H1 (cell line): ENCODE results near the gene SYNPR. TPM values are rescaled to one million over a fixed set of nuclear protein-coding genes. Genes with fewer than 3 reads are reported as not detected.

Experiments
- CTCF ChIA-PET: fragments of 300-600 bp; sonication (Branson Sonifier 250); formaldehyde crosslinking; loops from one replicate; lab custom pipeline; 2021; ENCODE audit not compliant: partially characterized antibody; lab: Charles Lee
- POLR2A ChIA-PET: fragments of 300-600 bp; sonication (Branson Sonifier 250); formaldehyde crosslinking; loops from one replicate; lab custom pipeline; 2021; ENCODE audit warnings: inconsistent platforms; ENCODE audit not compliant: partially characterized antibody; lab: Charles Lee
- DNase-seq, 2 experiments: peaks; one replicate each; pipeline versions ENCODE4 v3.0.0 to v3.0.0-alpha.2; 2010 to 2022; ENCODE audit warnings: low spot score in 2 of 2, low read depth in 1 of 2, mixed read lengths in 1 of 2
- FAIRE-seq: peaks from 2 replicates; lab custom pipeline; 2011; peaks lifted over from hg19 to GRCh38; lab: Jason Lieb, UNC
- H2AFZ ChIP-seq: 2 replicates; pipeline ENCODE4 v1.8.1; 2012; ENCODE audit warnings: low read length, inconsistent platforms
- H2AK5ac ChIP-seq: 2 replicates; pipeline ENCODE4 v1.6.1; 2013; ENCODE audit warnings: low read depth, low read length
- H2BK120ac ChIP-seq: replicated peaks from 2 replicates; pipeline ENCODE3; 2013; ENCODE audit warnings: low read depth, low read length, inconsistent platforms
- H2BK12ac ChIP-seq: 2 replicates; pipeline ENCODE4 v1.6.1; 2013; ENCODE audit warnings: low read depth, low read length
- H2BK15ac ChIP-seq: 2 replicates; pipeline ENCODE4 v1.6.1; 2013; ENCODE audit warnings: low read length
- H2BK20ac ChIP-seq: 2 replicates; pipeline ENCODE4 v1.6.1; 2013; ENCODE audit warnings: low read length
- H2BK5ac ChIP-seq: 2 replicates; pipeline ENCODE4 v1.6.1; 2013; ENCODE audit warnings: low read depth, low read length
- H3K14ac ChIP-seq: 2 replicates; pipeline ENCODE4 v1.6.1; 2013; ENCODE audit warnings: inconsistent platforms; ENCODE audit not compliant: insufficient read length
- H3K18ac ChIP-seq: 2 replicates; pipeline ENCODE4 v1.6.1; 2013; ENCODE audit warnings: low read length; ENCODE audit errors: extremely low read depth
- H3K23ac ChIP-seq: 2 replicates; pipeline ENCODE4 v1.6.1; 2013; ENCODE audit warnings: inconsistent platforms; ENCODE audit not compliant: insufficient read length
- H3K23me2 ChIP-seq: 2 replicates; pipeline ENCODE4 v1.6.1; 2013; ENCODE audit warnings: low read depth, low read length
- H3K27ac ChIP-seq: 2 replicates; pipeline ENCODE4 v1.6.1; 2011; ENCODE audit warnings: low read depth, low read length, inconsistent platforms
- H3K27me3 ChIP-seq, 4 experiments: replicated peaks in 1 of 4; 1 replicate in 1 of 4; 2 replicates in 3 of 4; pipeline versions ENCODE4 v1.6.1 to v1.8.1; 2011 to 2013; ENCODE audit warnings: low read length in 3 of 4, mild to moderate bottlenecking in 3 of 4, inconsistent platforms in 2 of 4, mixed read lengths in 2 of 4, moderate library complexity in 1 of 4; ENCODE audit not compliant: control insufficient read depth in 3 of 4, insufficient read depth in 3 of 4; ENCODE audit errors: extremely low read depth in 1 of 4
- H3K36me3 ChIP-seq, 4 experiments: 2 replicates each; pipeline versions ENCODE4 v1.6.1 to v1.8.1; 2011 to 2013; ENCODE audit warnings: mild to moderate bottlenecking in 4 of 4, low read length in 3 of 4, moderate library complexity in 2 of 4, control low read depth in 1 of 4, inconsistent platforms in 1 of 4; ENCODE audit not compliant: insufficient read depth in 4 of 4, control insufficient read depth in 2 of 4
- H3K4ac ChIP-seq: replicated peaks from 2 replicates; pipeline ENCODE3; 2013; ENCODE audit warnings: low read length, low read depth, mixed read lengths, inconsistent platforms; ENCODE audit not compliant: insufficient read length
- H3K4me1 ChIP-seq, 4 experiments: replicated peaks in 1 of 4; 1 replicate in 1 of 4; 2 replicates in 3 of 4; pipeline versions ENCODE4 v1.6.1 to v1.8.1; 2011 to 2013; ENCODE audit warnings: low read length in 3 of 4, inconsistent platforms in 2 of 4, mixed read lengths in 1 of 4; ENCODE audit not compliant: insufficient read depth in 4 of 4, control insufficient read depth in 3 of 4
- H3K4me2 ChIP-seq, 2 experiments: 2 replicates each; pipeline versions ENCODE4 v1.6.1 to v1.8.1; 2011 to 2013; ENCODE audit warnings: low read depth in 2 of 2, low read length in 2 of 2, control low read depth in 1 of 2, inconsistent platforms in 1 of 2, mild to moderate bottlenecking in 1 of 2; ENCODE audit not compliant: insufficient read depth in 1 of 2
- H3K4me3 ChIP-seq, 4 experiments: fragments of 200-600, 300-600 bp in 1 of 4; sonication (generic), shearing (Covaris generic), sonication (Bioruptor Twin) in 1 of 4; 2 replicates each; pipeline versions ENCODE4 v1.5.1 to v1.8.1; 2011 to 2016; ENCODE audit warnings: low read length in 4 of 4, low read depth in 3 of 4, control low read depth in 2 of 4, inconsistent platforms in 2 of 4, mild to moderate bottlenecking in 2 of 4, mixed read lengths in 1 of 4, moderate library complexity in 1 of 4; ENCODE audit not compliant: insufficient read depth in 2 of 4; ENCODE audit errors: extremely low read depth in 1 of 4
- H3K56ac ChIP-seq: replicated peaks from 2 replicates; pipeline ENCODE3; 2013; ENCODE audit warnings: low read depth, mild to moderate bottlenecking, mixed read lengths, low read length, inconsistent platforms; ENCODE audit not compliant: insufficient read length
- H3K79me1 ChIP-seq: 2 replicates; pipeline ENCODE4 v1.6.1; 2013; ENCODE audit warnings: low read depth, low read length, control low read depth
- H3K79me2 ChIP-seq, 2 experiments: 2 replicates each; pipeline versions ENCODE4 v1.6.1 to v1.8.1; 2012 to 2013; ENCODE audit warnings: low read length in 2 of 2, mild to moderate bottlenecking in 2 of 2, inconsistent platforms in 1 of 2; ENCODE audit not compliant: insufficient read depth in 2 of 2, control insufficient read depth in 1 of 2
- H3K9ac ChIP-seq, 4 experiments: replicated peaks in 1 of 4; 1 replicate in 1 of 4; 2 replicates in 3 of 4; pipeline versions ENCODE4 v1.6.1 to v1.8.1; 2011 to 2013; ENCODE audit warnings: low read depth in 3 of 4, low read length in 3 of 4, control low read depth in 2 of 4, mild to moderate bottlenecking in 2 of 4, moderate library complexity in 2 of 4, inconsistent platforms in 1 of 4; ENCODE audit errors: extremely low read depth in 1 of 4
- H3K9me3 ChIP-seq, 2 experiments: 2 replicates each; pipeline versions ENCODE4 v1.6.1 to v1.8.1; 2012 to 2013; ENCODE audit warnings: mild to moderate bottlenecking in 2 of 2, moderate library complexity in 2 of 2, control low read depth in 1 of 2, inconsistent platforms in 1 of 2, low read depth in 1 of 2, low read length in 1 of 2, mixed read lengths in 1 of 2; ENCODE audit not compliant: insufficient read depth in 2 of 2
- H4K20me1 ChIP-seq, 2 experiments: replicated peaks in 1 of 2; 2 replicates each; pipeline versions ENCODE3 to v1.8.1; 2011 to 2013; ENCODE audit warnings: inconsistent platforms in 2 of 2, low read length in 2 of 2, mild to moderate bottlenecking in 1 of 2; ENCODE audit not compliant: insufficient read depth in 2 of 2, control insufficient read depth in 1 of 2
- H4K5ac ChIP-seq: 2 replicates; pipeline ENCODE4 v1.6.1; 2013; ENCODE audit warnings: low read length, low read depth, mixed read lengths, inconsistent platforms; ENCODE audit not compliant: insufficient read length
- H4K8ac ChIP-seq: 2 replicates; pipeline ENCODE4 v1.8.0; 2013; ENCODE audit warnings: mild to moderate bottlenecking, moderate library complexity, low read length, inconsistent platforms; ENCODE audit not compliant: insufficient read depth; ENCODE audit errors: extremely low read depth
- H4K91ac ChIP-seq: replicated peaks from 2 replicates; pipeline ENCODE3; 2013; ENCODE audit warnings: low read length, mixed read lengths, inconsistent platforms; ENCODE audit not compliant: insufficient read length
- CTBP2 ChIP-seq: IDR thresholded peaks from 2 replicates; pipeline ENCODE4 v1.7.0; 2011; ENCODE audit warnings: borderline replicate concordance, mild to moderate bottlenecking, moderate library complexity, mixed read lengths, low read length; ENCODE audit not compliant: insufficient read depth, insufficient read length
- JUND ChIP-seq: IDR thresholded peaks from 2 replicates; pipeline ENCODE4 v1.6.1; 2011; ENCODE audit warnings: mild to moderate bottlenecking, improper control_type of control experiment, low read length
- TBP ChIP-seq: IDR thresholded peaks from 2 replicates; pipeline ENCODE4 v1.6.1; 2011; ENCODE audit warnings: low read depth, low read length, improper control_type of control experiment
- WGBS, 2 experiments: shearing (Covaris generic) in 1 of 2; methylation state at CpG; one replicate each; pipeline versions ENCODE4 v1.1.6 to v1.1.7; 2013 to 2015; ENCODE audit warnings: low lambda C conversion rate in 2 of 2, mixed read lengths in 2 of 2, inconsistent platforms in 1 of 2, low coverage in 1 of 2, missing lambda C conversion rate in 1 of 2; ENCODE audit not compliant: insufficient replicate concordance in 2 of 2, insufficient coverage in 1 of 2, insufficient read length in 1 of 2; ENCODE audit errors: extremely low coverage in 1 of 2, missing lambda C conversion rate in 1 of 2; 5-methylcytosine and 5-hydroxymethylcytosine counted together
- polyA plus RNA-seq, 7 experiments: library from polyadenylated mRNA; depleted of rRNA in 3 of 7; stranded (reverse) in 5 of 7; unstranded in 2 of 7; fragments of >200 nt in 5 of 7; fragments of 200-250 nt in 2 of 7; gene quantifications; 1 replicate in 5 of 7; 2 replicates in 1 of 7; 4 replicates in 1 of 7; pipeline versions ENCODE4 v1.2.1 to v1.2.3, GENCODE V29; 2011 to 2013; ENCODE audit warnings: missing spikeins in 2 of 7, mixed read lengths in 2 of 7
- total RNA-seq: library from RNA; stranded (reverse); fragmentation: NEBNext Ultra II Directional; extraction: Animal tissue kit (Norgen Biotek cat#: 25700); gene quantifications from 2 replicates; pipeline ENCODE4 v1.2.1, GENCODE V29; 2021

Gene SYNPR
- total and polyA plus RNA-seq, 2 of the 8 experiments (the other 6 are each of a cell fraction or from before 2014, with no cell fraction given) = 0.39 to 0.99 TPM

GRCh38 chr3:63481627-63482026 is 203.5 kb downstream of the SYNPR start:
- Histone ChIP-seq H3K23ac (no peak overlapping the region), H2BK120ac (no peak overlapping the region), H3K4me3 (no peak overlapping the region), H3K9ac (no peak overlapping the region), H3K27ac (no peak overlapping the region), H3K36me3 (no peaks in the 10 kb centered on the region; a peak in 1 of 8 replicates), H4K20me1 (no peaks in the 10 kb centered on the region), H2AK5ac (no peak overlapping the region), H3K4ac (no peak overlapping the region), H3K23me2 (no peaks in the 10 kb centered on the region), H4K8ac (no peak overlapping the region), H2BK15ac (no peak overlapping the region), H4K5ac (no peak overlapping the region), H3K4me2 (no peak overlapping the region), H2AFZ (no peak overlapping the region), H3K27me3 (no peaks in the 10 kb centered on the region), H2BK20ac (no peak overlapping the region), H2BK12ac (no peak overlapping the region), H3K14ac (no peak overlapping the region), H4K91ac (no peak overlapping the region), H3K79me2 (no peaks in the 10 kb centered on the region), H3K79me1 (no peaks in the 10 kb centered on the region), H2BK5ac (no peak overlapping the region), H3K18ac (no peak overlapping the region), H3K4me1 (no peaks in the 10 kb centered on the region), H3K56ac (no peak overlapping the region), H3K9me3 (0 out of 4 replicates have a peak, but pooled peaks cover 0 to 4% of the 10 kb centered on the region in 2 experiments)
- FAIRE-seq (no peak), DNase-seq (no peak)
- POLR2A ChIA-PET = no interaction called here
- 77% methylated on average over 6 of the region's 6 CpGs; no CpG with 5 or more reads in 1 of the 2 experiments for WGBS, 2 experiments
- CTCF ChIA-PET = interaction anchor here (0.6 to 1.2 kb wide), 2 partner anchors 54 to 182 kb away, joined by 3 read pairs; no protein-coding TSS in a partner anchor
- no peak for TF ChIP-seq JUND
- TF ChIP-seq CTBP2 = no peak
- no peak for TF ChIP-seq TBP
